Measurements from ENCODE around the gene RAI2. TPM values are rescaled to one million over a fixed set of nuclear protein-coding genes. Genes with fewer than 3 reads are reported as not detected.

RAI2 gene
- total RNA-seq, 2 donors from 2014 or later = 4.9 to 8.6 TPM

DNA sequence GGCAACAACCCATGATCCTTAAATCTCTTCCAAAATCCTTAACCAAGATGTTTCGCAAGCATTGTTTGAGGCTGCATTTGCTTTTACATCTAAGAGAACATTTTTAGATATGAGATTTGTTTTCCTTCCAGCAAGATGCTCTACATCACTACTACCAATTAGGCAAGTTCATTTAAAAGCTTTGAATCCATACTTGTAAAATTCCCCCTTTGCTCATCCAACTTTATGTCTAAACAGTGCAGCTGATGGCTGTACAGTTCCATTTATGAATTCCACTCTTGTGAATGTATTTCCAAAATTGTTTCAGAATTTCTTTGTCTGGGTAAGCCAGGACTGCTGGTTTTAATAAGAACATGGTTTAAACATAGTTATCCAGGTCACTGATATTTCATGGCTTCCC lies 31.5 kb downstream of the RAI2 start:
- TF ChIP-seq POLR2A (IDR thresholded peaks at IDR 0.05) = no peak
- intact Hi-C loops (cut with DNase I) = no loop called here
- DNase-seq (no peak), ATAC-seq (no peak)
- WGBS, 2 donors = 90 to 95% methylated on average over 1 of the region's 1 CpG
- Histone ChIP-seq H3K27me3 (no peaks in the 10 kb centered on the region), H3K4me3 (no peak overlapping the region), H3K4me1 (no peaks in the 10 kb centered on the region), H3K27ac (no peak overlapping the region), H3K9me3 (no peaks in the 10 kb centered on the region), H3K36me3 (replicated peaks in 1 of 2; ENCODE audit: insufficient read depth in 1 of 2, low read depth in 2 of 2) (no peaks in the 10 kb centered on the region)

DNA sequence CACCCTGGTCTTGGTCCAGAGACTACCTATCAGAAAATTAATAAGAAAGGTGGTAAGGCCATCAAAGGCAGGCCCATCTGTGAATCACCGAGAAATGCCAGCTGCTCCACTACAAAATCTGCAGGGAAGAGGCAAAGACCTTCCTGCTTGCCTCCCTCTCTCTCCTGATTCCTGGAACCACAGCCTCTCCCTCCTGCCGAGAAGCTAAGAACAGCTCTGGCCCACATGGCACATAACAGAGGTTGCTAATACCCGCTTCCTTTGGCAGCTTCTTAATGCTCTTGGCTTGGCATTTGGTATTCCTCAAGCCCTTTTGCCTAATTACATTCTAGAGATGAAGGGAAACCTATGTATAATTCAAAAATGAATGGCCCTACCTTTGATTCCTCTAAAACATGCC lies 32.9 kb downstream of the RAI2 start:
- no peak for ATAC-seq
- Histone ChIP-seq H3K4me3 (no peak overlapping the region), H3K27me3 (no peaks in the 10 kb centered on the region), H3K9me3 (no peaks in the 10 kb centered on the region), H3K4me1 (no peaks in the 10 kb centered on the region), H3K27ac (no peak overlapping the region), H3K36me3 (replicated peaks in 1 of 2; ENCODE audit: insufficient read depth in 1 of 2, low read depth in 2 of 2) (no peaks in the 10 kb centered on the region)
- DNase-seq = no peak
- intact Hi-C loops (cut with DNase I) = no loop called here
- TF ChIP-seq, protein P1, sequence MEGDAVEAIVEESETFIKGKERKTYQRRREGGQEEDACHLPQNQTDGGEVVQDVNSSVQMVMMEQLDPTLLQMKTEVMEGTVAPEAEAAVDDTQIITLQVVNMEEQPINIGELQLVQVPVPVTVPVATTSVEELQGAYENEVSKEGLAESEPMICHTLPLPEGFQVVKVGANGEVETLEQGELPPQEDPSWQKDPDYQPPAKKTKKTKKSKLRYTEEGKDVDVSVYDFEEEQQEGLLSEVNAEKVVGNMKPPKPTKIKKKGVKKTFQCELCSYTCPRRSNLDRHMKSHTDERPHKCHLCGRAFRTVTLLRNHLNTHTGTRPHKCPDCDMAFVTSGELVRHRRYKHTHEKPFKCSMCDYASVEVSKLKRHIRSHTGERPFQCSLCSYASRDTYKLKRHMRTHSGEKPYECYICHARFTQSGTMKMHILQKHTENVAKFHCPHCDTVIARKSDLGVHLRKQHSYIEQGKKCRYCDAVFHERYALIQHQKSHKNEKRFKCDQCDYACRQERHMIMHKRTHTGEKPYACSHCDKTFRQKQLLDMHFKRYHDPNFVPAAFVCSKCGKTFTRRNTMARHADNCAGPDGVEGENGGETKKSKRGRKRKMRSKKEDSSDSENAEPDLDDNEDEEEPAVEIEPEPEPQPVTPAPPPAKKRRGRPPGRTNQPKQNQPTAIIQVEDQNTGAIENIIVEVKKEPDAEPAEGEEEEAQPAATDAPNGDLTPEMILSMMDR (IDR thresholded peaks at IDR 0.05) = no peak
- no peak for TF ChIP-seq POLR2A (IDR thresholded peaks at IDR 0.05)
- WGBS, 2 donors = 92 to 97% methylated on average over 3 of the region's 3 CpGs

DNA sequence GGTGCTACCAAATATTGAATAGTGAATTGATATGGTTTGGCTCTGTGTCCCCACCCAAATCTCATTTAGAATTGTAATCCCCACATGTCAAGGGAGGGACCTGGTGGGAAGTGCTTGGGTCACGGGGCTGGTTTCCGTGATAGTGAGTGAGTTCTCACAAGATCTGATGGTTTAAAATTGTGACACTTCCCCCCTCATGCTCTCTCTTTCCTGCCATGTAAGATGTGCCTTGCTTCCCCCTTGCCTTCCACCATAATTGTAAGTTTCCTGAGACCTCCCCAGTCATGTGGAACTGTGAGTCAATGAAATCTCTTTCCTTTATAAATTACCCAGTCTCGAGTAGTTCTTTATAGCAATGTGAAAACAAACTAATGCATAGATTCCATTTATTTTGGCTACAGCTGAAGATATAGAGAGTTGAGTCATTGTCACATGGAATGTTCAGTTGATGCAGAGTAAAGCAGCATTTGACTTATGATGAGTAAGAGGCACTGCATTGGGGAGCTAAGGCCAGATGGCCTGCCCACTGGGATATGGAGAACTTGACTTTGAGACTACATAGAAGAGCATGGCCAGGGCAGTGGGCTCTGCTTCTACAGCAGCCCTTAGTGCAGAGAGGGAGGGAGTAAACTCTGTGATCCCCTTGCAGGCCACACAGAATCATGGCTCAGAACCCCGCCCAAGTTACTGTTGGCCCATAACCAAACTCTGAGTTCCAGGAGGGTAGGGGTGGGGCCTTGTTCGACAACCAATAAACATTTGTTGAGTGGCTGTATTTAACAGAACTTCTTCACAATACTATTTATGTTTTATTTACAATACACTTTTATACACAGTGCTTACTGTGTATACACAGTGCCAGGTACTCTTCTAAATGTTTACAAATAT lies 34.2 kb downstream of the RAI2 start:
- WGBS, 2 donors = 76 to 91% methylated on average over 4 to 5 of the region's 5 CpGs
- no peak overlapping the region for H3K27ac ChIP-seq
- DNase-seq = no peak

DNA sequence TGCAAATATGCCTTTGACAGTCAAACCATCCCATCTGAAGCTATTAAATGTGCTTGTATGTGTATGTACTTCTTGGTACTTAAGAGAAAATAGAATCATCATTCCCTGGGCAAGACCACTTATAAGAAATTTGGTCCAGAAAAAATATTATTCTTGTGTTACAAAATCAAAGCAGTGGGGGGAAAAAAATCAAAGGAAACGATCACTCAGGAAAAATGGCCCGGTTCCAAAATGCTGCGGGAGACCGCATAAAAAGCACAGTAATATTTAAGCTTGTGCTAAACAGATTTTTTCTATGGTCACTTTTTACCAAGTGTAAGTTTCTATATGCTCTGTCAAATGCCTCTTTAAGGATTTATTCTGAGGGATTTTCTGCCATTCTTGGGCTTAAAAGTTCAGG lies 36.1 kb downstream of the RAI2 start:
- H3K4me1 ChIP-seq = no peaks in the 10 kb centered on the region
- TF ChIP-seq, protein P1 (IDR thresholded peaks at IDR 0.05) = no peak
- no peak for TF ChIP-seq POLR2A (IDR thresholded peaks at IDR 0.05)
- no peaks in the 10 kb centered on the region for H3K36me3 ChIP-seq (replicated peaks in 1 of 2; ENCODE audit: insufficient read depth in 1 of 2, low read depth in 2 of 2)
- H3K27me3 ChIP-seq = no peaks in the 10 kb centered on the region
- WGBS, 2 donors = 56 to 80% methylated on average over 4 of the region's 4 CpGs
- intact Hi-C loops (cut with DNase I) = no loop called here
- no peak overlapping the region for H3K4me3 ChIP-seq
- no peak overlapping the region for H3K27ac ChIP-seq
- ATAC-seq = no peak
- no peak for DNase-seq
- H3K9me3 ChIP-seq = no peaks in the 10 kb centered on the region

More for the DNA sequence above, 34.2 kb downstream of the RAI2 start:
- Histone ChIP-seq H3K36me3 (replicated peaks in 1 of 2; ENCODE audit: insufficient read depth in 1 of 2, low read depth in 2 of 2) (no peaks in the 10 kb centered on the region), H3K4me3 (no peak overlapping the region), H3K27me3 (no peaks in the 10 kb centered on the region), H3K9me3 (no peaks in the 10 kb centered on the region), H3K4me1 (no peaks in the 10 kb centered on the region)
- intact Hi-C loops (cut with DNase I) = no loop called here
- TF ChIP-seq POLR2A (IDR thresholded peaks at IDR 0.05) = no peak
- TF ChIP-seq, protein P1 (IDR thresholded peaks at IDR 0.05) = no peak
- no peak for ATAC-seq

DNA sequence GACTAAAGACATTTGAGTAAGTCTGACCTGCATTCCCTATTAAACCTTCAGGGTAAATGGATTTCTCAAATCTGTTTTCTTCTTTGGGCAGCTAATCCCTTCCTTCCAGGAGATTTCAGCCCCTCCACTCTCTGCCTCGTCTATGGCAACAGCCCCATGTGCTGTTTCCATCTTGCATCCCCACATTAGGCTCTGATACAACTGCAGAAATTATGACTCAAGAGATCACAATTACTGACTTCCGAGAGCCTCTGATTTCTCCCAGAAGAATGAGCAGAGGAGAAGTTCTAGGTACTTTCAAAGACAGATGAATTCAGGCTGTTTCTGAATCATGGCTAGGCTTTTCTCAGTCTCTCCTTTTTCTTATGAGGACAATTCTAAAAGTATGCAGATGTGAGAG lies 38.7 kb downstream of the RAI2 start:
- TF ChIP-seq, protein P1 (IDR thresholded peaks at IDR 0.05) = no peak
- no peak for TF ChIP-seq POLR2A (IDR thresholded peaks at IDR 0.05)
- 81 to 87% methylated on average over 2 of the region's 2 CpGs for WGBS, 2 donors

More for the DNA sequence above, 38.7 kb downstream of the RAI2 start:
- intact Hi-C loops (cut with DNase I) = no loop called here
- H3K27me3 ChIP-seq = no peaks in the 10 kb centered on the region
- no peaks in the 10 kb centered on the region for H3K9me3 ChIP-seq
- no peaks in the 10 kb centered on the region for H3K4me1 ChIP-seq
- no peak for ATAC-seq
- no peaks in the 10 kb centered on the region for H3K36me3 ChIP-seq (replicated peaks in 1 of 2; ENCODE audit: insufficient read depth in 1 of 2, low read depth in 2 of 2)
- H3K27ac ChIP-seq = no peak overlapping the region
- no peak for DNase-seq
- H3K4me3 ChIP-seq = no peak overlapping the region
